GM21381 (cell line): Measurements from ENCODE around the gene SLC52A1.

Experiments used
- ATAC-seq: cut with Tn5 transposase; IDR thresholded peaks from one replicate; pipeline ENCODE4 v1.9.1; 2021; ENCODE audit warnings: mild to moderate bottlenecking, moderate library complexity; ENCODE audit not compliant: unreplicated experiment

SLC52A1 gene

GRCh38 chr17:4994081-4994595 lies 41.1 kb downstream of the SLC52A1 start:
- ATAC-seq: no peak

DNA sequence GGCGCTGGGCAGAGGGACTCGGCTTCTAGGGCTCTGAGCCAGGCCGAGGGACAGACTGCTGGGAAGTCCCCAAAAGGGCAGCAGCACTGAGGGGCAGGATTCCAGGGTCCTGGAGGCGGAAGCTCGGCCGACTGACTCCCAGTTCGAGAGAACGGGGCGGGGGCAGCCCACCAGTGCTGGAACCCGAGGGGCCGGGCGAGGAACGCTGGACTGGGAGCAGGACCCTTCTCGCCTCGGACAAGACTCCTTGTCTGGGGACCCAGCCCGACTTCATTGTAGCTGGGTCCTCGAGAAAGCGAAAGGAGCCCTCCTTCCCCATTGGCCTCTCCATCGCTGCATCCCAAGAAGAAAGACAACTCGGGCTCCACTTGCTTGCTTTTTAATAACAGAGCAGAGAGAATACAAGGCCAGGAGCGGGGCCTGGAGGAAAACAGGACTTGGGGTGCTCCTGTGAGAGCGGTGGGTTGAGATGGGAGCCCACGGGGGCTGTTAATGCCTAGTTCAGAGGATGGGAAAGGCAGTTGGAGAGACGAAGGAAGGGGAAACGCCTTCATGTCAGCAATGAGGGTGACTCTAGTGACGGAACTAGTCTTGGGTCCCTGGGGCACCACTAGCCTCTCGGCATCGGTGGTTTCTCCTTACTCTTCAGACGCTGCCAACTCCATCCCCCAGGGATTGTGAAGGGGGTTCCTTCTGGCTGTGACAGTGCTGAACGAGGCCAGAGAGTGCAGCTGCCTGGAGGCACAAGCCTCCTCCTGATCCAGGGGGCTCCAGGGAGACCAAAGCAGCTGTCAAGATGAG lies 47.3 kb downstream of the SLC52A1 start:
- ATAC-seq: peak; percentile 17

DNA sequence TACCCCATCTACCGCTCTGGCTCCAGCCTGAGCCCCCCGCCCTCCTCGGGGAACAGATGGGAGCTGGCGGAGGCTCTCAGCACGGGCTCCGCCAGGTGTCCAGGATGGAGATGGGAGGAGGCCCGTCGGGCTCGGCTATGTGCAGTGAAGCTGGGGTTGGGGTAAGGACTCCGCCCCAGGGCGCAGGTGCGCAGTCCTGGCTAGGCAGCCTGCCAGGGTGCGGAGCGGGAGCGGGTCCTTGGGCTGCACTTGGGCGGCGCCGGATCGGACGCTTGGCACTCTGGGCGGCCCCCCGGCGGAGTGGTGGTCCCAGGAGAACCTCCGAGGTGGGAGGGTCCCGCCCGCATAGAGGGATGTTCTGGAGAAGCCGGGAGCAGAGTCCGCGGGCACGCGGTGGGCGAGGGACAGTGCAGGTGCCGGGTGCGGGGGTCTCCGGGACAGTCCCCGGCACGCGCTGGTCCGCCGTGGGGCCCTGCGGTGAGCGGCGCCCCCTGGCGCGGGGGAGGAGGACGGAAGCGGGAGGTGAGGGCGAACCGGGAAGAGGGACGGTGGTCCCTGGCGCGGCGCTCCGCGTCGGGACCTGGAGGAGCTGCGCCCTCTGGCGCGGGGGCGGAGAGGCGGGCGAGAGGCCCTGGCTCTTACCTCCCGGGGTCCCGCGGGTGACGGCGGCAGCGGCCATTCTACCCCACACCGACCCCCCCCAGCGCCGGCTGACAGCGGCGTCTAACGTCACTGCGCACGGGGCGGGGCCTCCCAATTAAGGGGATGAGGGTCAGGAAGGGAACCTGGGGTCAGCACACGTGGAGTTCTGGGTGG lies 48.1 kb downstream of the SLC52A1 start, which contains the start of gene CAMTA2:
TSS of gene CAMTA2 (minus strand) at position 725 of the 816 bp plus-strand sequence. CDS start 1,453 bp downstream, outside the sequence.
- ATAC-seq: peak; percentile 59

DNA sequence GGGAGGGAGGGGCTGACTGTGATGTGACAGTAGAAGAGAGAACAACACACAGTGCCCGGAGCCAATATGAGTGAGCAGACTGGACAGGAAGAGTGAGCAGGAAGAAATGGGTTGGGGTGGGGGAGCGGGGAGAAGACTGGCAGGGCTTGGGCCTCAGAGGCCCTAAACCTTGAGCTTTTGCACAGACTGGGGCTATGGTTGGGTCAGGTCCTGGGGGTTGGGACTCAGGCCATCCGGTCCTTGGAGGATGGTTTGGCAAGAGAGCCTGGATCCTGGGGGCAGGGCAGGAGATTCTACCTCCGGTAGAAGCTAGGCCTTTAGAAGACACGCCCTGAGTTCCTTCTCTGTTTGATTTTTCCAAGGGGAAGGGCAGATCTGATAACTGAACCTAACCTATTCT lies 48.8 kb downstream of the SLC52A1 start:
- no peak for ATAC-seq
